LNCAP (cell line): Measurements from ENCODE around the gene LPO.

Experiments
- CTCF ChIP-seq: fragments of 450-650 bp; IDR thresholded peaks from 2 replicates; pipeline ENCODE4 v1.5.1; 2017; ENCODE audit warnings: mild to moderate bottlenecking

LPO gene

GRCh38 chr17:58309918-58310259, 71.5 kb downstream of the LPO start:
- no peak for TF ChIP-seq CTCF

- no peak for TF ChIP-seq CTCF
Observed at GRCh38 chr17:58310511-58311428, 72.4 kb downstream of the LPO start.

GRCh38 chr17:58311429-58311894, 73.1 kb downstream of the LPO start:
- no peak for TF ChIP-seq CTCF

- no peak for TF ChIP-seq CTCF
Observed at GRCh38 chr17:58312021-58312630, 73.7 kb downstream of the LPO start.

GRCh38 chr17:58312829-58313228, 74.4 kb downstream of the LPO start:
- 0 out of 2 replicates have a peak, but pooled peaks have one; percentile 9 for TF ChIP-seq CTCF

GRCh38 chr17:58313815-58314705, 75.7 kb downstream of the LPO start:
- TF ChIP-seq CTCF, result no peak

GRCh38 chr17:58314706-58315015, 76.3 kb downstream of the LPO start:
- TF ChIP-seq CTCF, result no peak
